GM21737 (cell line): ENCODE measurements around the gene UBTD1.
"Not testable (repeated sequence)": the region's sequence is repeated elsewhere in the genome, so short reads cannot be mapped to it uniquely, and the experiment has no call there.

ENCODE experiments used
- ATAC-seq: cut with Tn5 transposase; IDR thresholded peaks from one replicate; pipeline ENCODE4 v1.9.1; 2021; ENCODE audit warnings: mild to moderate bottlenecking, moderate library complexity; ENCODE audit not compliant: unreplicated experiment

Gene UBTD1

DNA sequence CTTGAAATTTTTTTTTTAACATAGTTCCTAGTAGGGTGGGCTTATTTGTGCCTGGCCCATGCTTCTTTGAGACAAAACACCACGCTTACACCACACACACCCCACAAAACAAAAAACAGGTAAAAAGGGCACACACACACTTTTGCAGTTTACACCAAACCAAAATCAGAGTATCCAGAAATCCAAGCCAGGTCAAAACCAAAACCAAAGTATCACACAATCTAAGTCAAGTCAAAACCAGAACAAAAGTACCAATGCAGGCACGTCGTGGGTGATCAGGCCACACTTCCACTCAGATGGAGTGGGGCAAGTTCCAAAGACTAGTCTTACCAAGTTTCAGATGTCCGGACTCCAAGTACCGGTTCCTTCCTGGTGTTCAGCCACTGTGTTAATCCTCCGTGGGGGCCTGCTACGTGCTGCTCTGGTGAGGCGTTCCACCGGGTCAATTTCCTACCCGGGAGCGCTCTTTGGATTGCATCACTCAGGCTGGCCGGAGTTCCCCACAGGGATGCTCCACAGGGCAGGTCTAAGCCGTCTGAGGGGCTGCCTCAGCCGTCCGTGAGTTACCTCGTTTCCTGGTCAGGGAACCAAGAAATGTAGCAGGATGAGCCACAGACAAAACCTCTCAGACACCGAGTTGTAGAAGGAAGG is 62.1 kb downstream of the UBTD1 start:
- not testable (repeated sequence) for ATAC-seq

- ATAC-seq, result not testable (repeated sequence)
These were observed 62.8 kb downstream of the UBTD1 start for GRCh38 chr10:97561386-97562077.

DNA sequence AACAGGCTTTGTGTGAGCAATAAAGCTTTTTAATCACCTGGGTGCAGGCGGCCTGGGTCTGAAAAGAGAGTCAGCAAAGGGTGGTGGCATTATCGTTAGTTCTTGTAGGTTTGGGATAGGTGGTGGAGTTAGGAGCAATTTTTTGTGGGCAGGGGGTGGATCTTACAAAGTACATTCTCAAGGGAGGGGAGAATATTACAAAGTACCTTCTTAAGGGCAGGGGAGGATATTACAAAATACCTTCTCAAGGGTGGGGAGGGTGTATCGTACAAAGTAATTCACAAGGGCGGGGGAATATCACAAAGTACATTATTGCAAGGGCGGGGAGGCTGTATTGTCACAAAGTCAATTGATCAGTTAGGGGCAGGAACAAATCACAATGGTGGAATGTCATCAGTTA is 63.6 kb downstream of the UBTD1 start:
- not testable (repeated sequence) for ATAC-seq

GRCh38 chr10:97563337-97563736 is 64.6 kb downstream of the UBTD1 start:
- no peak for ATAC-seq

DNA sequence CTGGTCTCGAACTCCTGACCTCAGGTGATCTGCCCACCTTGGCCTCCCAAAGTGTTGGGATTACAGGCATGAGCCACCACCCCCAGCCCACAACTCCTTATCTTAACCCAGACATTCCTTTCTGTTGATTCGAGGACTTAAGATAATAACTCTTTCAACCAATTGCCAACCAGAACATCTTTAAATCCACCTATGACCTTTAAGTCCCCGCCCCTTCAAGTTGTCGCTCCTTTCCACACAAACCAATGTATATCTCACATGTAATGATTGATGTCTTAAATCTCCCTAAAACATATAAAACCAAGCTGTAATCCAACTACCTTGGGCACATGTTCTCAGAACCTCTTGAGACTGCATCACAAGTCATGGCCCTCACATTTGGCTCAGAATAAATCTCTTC is 66.1 kb downstream of the UBTD1 start:
- ATAC-seq, result no peak

- ATAC-seq, result no peak
These were observed 67.7 kb downstream of the UBTD1 start for GRCh38 chr10:97566336-97566996.

DNA sequence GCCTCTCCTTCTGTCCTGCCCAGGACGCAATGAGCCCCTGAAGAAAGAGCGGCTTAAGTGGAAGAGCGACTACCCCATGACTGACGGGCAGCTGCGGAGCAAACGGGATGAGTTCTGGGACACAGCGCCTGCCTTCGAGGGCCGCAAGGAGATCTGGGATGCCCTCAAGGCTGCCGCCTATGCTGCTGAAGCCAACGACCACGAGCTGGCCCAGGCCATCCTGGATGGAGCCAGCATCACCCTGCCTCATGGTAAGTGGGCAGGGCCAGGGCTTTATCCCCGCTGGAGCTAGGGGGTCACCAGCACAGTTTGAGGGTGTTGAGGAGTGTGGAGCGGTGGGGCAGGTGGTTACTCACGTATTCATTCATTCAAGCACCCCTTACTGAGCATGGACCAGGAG is 69.2 kb downstream of the UBTD1 start:
- ATAC-seq, result no peak

- ATAC-seq, result no peak
These were observed 71.5 kb downstream of the UBTD1 start for GRCh38 chr10:97570146-97570788.

GRCh38 chr10:97570789-97571471 is 72.2 kb downstream of the UBTD1 start:
- no peak for ATAC-seq

DNA sequence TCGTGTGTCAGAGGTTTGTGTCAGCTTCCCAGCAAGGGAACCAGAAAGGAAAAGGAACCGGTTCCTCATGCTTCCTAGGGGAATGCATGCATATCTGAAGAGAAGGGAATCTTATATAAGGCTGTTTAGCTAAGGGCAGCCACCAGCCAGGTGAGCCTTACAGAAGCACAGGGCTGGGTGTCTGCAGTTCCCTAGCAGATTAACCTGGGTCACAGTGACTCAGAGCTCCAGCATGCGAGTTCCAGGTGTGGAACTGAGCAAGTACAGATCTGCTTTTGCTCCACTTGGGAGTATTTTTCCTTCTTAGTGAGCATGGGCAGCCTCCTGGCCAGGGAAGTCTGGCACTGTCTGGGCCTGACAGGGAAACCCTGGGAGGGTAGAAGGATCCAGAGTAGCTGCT is 72.9 kb downstream of the UBTD1 start:
- ATAC-seq, result no peak

GRCh38 chr10:97572214-97572989 is 73.7 kb downstream of the UBTD1 start, which contains the start of gene ANKRD2:
ANKRD2 (plus strand) TSS chr10:97572779; CDS start chr10:97572789, 10 bp downstream.
- no peak for ATAC-seq

- ATAC-seq, result no peak
These were observed 74.3 kb downstream of the UBTD1 start for GRCh38 chr10:97573021-97573420.

- ATAC-seq, result no peak
These were observed 74.9 kb downstream of the UBTD1 start for GRCh38 chr10:97573672-97574071.

DNA sequence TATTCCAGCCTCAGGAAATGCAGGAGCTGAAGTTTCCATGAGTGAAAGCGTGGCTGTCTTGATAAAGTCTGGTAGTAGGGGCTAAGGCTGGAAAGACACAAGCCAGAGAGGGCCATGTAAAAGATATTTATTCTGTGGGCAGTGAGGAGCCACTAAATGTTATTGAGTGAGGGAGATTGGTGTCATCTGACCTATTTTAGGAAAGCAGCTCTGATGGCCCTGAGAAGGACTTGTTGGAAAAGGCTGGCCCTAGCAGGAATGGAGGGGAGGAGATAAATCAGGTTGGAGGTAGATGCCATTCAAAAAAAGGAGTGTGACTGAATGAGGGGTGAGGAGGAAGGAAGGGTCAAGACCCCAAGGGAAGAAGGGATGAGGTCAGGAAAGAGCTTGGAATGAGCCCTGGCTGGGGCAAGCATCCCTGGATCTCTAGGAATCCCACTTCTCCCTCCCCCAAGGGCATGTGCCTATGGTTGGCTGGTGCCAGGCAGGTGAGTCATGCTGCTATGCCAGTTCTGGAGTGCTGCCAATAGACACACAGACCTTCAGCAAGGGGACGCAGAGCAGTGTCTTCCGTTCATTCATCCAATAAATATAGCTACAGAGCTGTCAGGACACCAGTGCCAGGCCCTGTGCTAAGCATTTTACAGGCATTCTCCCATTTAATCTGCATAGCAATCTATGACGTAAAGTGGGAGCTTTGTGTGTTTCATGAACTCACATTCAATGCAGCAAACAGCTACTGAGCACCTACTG is 75.8 kb downstream of the UBTD1 start:
- no peak for ATAC-seq

DNA sequence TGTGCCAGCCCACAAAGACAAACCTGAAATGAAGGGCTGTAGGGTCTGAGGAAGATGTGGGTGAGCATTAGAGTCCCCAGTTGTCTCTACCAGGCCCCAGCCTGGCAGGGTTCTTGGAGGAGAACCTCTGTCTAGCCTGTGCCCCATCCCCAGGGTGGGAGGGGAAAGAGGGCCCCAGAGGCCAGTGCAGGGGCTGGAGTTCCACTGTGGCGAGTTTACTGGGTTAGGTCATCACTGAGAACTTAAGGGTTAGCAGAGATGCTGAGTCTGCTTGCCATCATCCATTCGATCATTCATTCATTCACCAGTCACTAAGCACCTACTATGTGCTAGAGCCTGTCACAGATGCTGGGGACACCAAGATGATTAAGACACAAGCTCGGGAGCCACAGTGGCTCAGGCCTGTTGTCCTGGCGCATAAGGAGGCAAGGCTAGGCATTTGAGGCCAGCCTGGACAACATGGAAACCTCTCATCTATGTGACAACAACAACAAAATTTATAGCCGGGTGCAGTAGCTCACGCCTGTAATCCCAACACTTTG is 76.5 kb downstream of the UBTD1 start:
- no peak for ATAC-seq

DNA sequence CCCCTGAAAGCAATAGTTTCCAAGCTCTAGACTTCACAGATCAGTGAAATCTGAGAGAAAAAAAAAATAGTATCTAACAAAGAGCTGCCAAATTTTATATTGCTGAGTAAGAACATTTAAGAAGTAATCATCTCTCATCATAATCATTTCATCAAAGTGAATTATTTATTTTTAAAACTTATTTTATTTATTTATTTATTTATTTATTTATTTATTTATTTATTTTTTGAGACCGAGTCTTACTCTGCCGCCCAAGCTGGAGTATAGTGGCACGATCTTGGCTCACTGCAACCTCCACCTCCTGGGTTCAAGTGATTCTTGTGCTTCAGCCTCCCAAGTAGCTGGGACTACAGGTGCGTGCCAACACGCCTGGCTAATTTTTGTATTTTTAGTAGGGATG is 77.8 kb downstream of the UBTD1 start:
- ATAC-seq, result not testable (repeated sequence)

DNA sequence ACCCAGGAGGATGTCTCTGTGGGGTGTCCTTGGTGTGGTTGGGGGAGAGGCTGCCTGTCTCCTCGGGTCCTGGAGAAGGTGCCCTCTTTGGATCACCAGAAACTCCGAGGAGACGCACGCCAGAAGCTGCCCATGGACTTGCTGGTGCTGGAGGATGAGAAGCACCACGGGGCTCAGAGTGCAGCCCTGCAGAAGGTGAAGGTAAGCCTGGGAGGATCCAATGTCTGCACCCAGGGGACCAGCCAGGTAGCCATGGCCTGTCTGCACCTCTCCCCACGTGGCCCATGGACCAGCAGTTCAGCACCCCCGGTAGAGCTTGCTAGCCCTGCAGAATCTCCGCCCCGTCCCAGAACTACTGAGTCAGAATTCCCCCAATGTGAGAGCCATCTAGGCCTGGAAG is 79.0 kb downstream of the UBTD1 start:
- no peak for ATAC-seq

DNA sequence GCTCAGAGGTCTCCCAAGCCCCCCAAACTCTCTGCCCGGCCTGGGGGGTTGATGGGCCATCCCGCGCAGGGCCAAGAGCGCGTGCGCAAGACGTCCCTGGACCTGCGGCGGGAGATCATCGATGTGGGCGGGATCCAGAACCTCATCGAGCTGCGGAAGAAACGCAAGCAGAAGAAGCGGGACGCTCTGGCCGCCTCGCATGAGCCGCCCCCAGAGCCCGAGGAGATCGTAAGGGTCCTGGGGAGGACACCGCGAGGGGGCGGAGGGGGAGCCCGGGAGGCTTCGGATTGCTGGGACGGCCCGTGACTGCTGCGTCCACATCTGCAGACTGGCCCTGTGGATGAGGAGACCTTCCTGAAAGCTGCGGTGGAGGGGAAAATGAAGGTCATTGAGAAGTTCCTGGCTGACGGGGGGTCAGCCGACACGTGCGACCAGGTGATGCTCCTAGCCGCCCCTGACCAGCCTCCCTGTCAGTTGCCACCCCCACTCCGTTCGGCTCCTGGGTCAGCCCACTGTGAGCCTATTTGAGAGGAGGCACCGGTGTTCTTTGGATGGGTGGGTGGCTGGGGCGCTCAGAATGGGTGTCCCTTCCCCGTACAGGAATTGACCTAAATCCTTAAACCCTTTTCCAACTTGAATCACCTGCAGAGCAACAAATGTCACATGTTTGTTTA is 79.6 kb downstream of the UBTD1 start:
- ATAC-seq, result no peak
